Measurements from ENCODE around the gene ZC3H14. TPM values are rescaled to one million over a fixed set of nuclear protein-coding genes. Genes with fewer than 3 reads are reported as not detected.

ZC3H14 gene
- total and polyA plus RNA-seq, 2 experiments from 2014 or later: 39.9 to 68.4 TPM

DNA sequence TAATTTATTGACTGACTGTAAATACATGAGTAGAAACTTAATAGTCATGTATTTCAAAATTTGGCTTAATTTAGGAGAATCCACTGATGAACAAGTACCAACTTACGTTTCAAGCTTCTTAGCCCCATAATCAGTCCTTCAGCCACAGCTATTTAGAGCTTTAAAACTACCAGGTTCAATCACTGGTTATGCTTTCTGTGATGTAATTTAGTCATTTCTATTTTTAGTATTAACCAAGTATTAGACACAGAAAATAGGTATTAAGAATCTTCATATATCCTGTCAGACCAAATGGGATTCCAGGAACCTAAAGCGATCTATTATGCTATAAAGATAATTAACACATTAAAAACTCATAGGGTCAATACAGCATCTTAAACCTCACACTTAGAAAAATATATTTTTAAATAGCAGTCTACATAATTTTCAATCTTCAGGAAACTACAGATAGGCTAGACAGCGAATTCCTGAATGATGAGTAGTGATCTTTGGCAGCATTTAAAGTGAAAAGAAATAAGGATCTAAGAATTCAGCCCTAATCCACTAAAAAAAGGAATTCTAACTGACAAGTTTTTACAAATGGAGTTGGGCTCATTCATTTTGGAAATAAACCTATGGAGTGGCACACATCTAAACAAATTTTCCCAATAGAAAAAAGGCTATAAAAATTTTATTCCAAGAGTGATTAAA lies 51.5 kb downstream of the ZC3H14 start:
- DNase-seq (ENCODE audit: low spot score): no peak
- H3K36me3 ChIP-seq (replicated peaks; ENCODE audit: insufficient read depth, low read depth): peaks cover under 1% of the 10 kb centered on the region
- H4K20me1 ChIP-seq (ENCODE audit: insufficient read depth, poor library complexity, severe bottlenecking): no peaks in the 10 kb centered on the region
- no peak overlapping the region for H2AFZ ChIP-seq
- no peaks in the 10 kb centered on the region for H3K9me2 ChIP-seq (replicated peaks; ENCODE audit: insufficient read depth)
- no peaks in the 10 kb centered on the region for H3K27me3 ChIP-seq
- H3K9me3 ChIP-seq (ENCODE audit: low read depth): no peaks in the 10 kb centered on the region
- H3K27ac ChIP-seq: peak overlapping the region; percentile 86
- H3K4me2 ChIP-seq: peak overlapping the region; percentile 50
- no peak for TF ChIP-seq EZH2 (IDR thresholded peaks at IDR 0.05; ENCODE audit: borderline replicate concordance)
- no peak for TF ChIP-seq EZH2phosphoT487 (IDR thresholded peaks at IDR 0.05; ENCODE audit: low read depth, severe bottlenecking, unreplicated experiment)
- H3K4me1 ChIP-seq (ENCODE audit: insufficient read depth): peaks cover 29% of the 10 kb centered on the region
- H3K4me3 ChIP-seq: no peak overlapping the region
- H3K79me2 ChIP-seq: no peaks in the 10 kb centered on the region
- WGBS (ENCODE audit: low lambda C conversion rate, missing lambda C conversion rate): 86% methylated on average over 3 of the region's 3 CpGs

GRCh38 chr14:88616697-88617096 lies 53.9 kb downstream of the ZC3H14 start:
- DNase-seq (ENCODE audit: low spot score): no peak
- no peaks in the 10 kb centered on the region for H3K36me3 ChIP-seq (replicated peaks; ENCODE audit: insufficient read depth, low read depth)
- H3K4me3 ChIP-seq: no peak overlapping the region
- 92% methylated on average over 1 of the region's 1 CpG for WGBS (ENCODE audit: low lambda C conversion rate, missing lambda C conversion rate)
- H3K27me3 ChIP-seq: no peaks in the 10 kb centered on the region
- H3K9me3 ChIP-seq (ENCODE audit: low read depth): no peaks in the 10 kb centered on the region
- H3K9me2 ChIP-seq (replicated peaks; ENCODE audit: insufficient read depth): no peaks in the 10 kb centered on the region
- no peak overlapping the region for H3K27ac ChIP-seq
- H2AFZ ChIP-seq: no peak overlapping the region
- TF ChIP-seq EZH2phosphoT487 (IDR thresholded peaks at IDR 0.05; ENCODE audit: low read depth, severe bottlenecking, unreplicated experiment): no peak
- TF ChIP-seq, protein P1, sequence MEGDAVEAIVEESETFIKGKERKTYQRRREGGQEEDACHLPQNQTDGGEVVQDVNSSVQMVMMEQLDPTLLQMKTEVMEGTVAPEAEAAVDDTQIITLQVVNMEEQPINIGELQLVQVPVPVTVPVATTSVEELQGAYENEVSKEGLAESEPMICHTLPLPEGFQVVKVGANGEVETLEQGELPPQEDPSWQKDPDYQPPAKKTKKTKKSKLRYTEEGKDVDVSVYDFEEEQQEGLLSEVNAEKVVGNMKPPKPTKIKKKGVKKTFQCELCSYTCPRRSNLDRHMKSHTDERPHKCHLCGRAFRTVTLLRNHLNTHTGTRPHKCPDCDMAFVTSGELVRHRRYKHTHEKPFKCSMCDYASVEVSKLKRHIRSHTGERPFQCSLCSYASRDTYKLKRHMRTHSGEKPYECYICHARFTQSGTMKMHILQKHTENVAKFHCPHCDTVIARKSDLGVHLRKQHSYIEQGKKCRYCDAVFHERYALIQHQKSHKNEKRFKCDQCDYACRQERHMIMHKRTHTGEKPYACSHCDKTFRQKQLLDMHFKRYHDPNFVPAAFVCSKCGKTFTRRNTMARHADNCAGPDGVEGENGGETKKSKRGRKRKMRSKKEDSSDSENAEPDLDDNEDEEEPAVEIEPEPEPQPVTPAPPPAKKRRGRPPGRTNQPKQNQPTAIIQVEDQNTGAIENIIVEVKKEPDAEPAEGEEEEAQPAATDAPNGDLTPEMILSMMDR (IDR thresholded peaks at IDR 0.05; ENCODE audit: poor library complexity): no peak
- TF ChIP-seq EZH2 (IDR thresholded peaks at IDR 0.05; ENCODE audit: borderline replicate concordance): no peak
- no peaks in the 10 kb centered on the region for H4K20me1 ChIP-seq (ENCODE audit: insufficient read depth, poor library complexity, severe bottlenecking)
- no peaks in the 10 kb centered on the region for H3K79me2 ChIP-seq
- H3K4me1 ChIP-seq (ENCODE audit: insufficient read depth): peaks cover 29% of the 10 kb centered on the region
- H3K4me2 ChIP-seq: no peak overlapping the region

GRCh38 chr14:88617479-88617878 lies 54.6 kb downstream of the ZC3H14 start:
- Histone ChIP-seq H4K20me1 (ENCODE audit: insufficient read depth, poor library complexity, severe bottlenecking) (no peaks in the 10 kb centered on the region), H2AFZ (no peak overlapping the region), H3K4me3 (no peak overlapping the region), H3K9me3 (ENCODE audit: low read depth) (no peaks in the 10 kb centered on the region), H3K4me1 (ENCODE audit: insufficient read depth) (peaks cover 24% of the 10 kb centered on the region), H3K27ac (no peak overlapping the region), H3K36me3 (replicated peaks; ENCODE audit: insufficient read depth, low read depth) (no peaks in the 10 kb centered on the region), H3K27me3 (no peaks in the 10 kb centered on the region), H3K79me2 (no peaks in the 10 kb centered on the region), H3K4me2 (no peak overlapping the region), H3K9me2 (replicated peaks; ENCODE audit: insufficient read depth) (no peaks in the 10 kb centered on the region)
- 88% methylated on average over 1 of the region's 1 CpG for WGBS (ENCODE audit: low lambda C conversion rate, missing lambda C conversion rate)
- TF ChIP-seq EZH2phosphoT487 (IDR thresholded peaks at IDR 0.05; ENCODE audit: low read depth, severe bottlenecking, unreplicated experiment): no peak
- TF ChIP-seq, protein P1 (IDR thresholded peaks at IDR 0.05; ENCODE audit: poor library complexity): no peak
- TF ChIP-seq EZH2 (IDR thresholded peaks at IDR 0.05; ENCODE audit: borderline replicate concordance): no peak
- no peak for DNase-seq (ENCODE audit: low spot score)

- Histone ChIP-seq H3K79me2 (no peaks in the 10 kb centered on the region), H3K27ac (no peak overlapping the region), H3K9me3 (ENCODE audit: low read depth) (no peaks in the 10 kb centered on the region), H3K36me3 (replicated peaks; ENCODE audit: insufficient read depth, low read depth) (no peaks in the 10 kb centered on the region), H3K4me2 (no peak overlapping the region), H3K4me3 (no peak overlapping the region), H2AFZ (no peak overlapping the region), H3K9me2 (replicated peaks; ENCODE audit: insufficient read depth) (no peaks in the 10 kb centered on the region), H4K20me1 (ENCODE audit: insufficient read depth, poor library complexity, severe bottlenecking) (no peaks in the 10 kb centered on the region), H3K4me1 (ENCODE audit: insufficient read depth) (peaks cover 14% of the 10 kb centered on the region), H3K27me3 (no peaks in the 10 kb centered on the region)
- no peak for DNase-seq (ENCODE audit: low spot score)
- 44% methylated on average over 5 of the region's 5 CpGs for WGBS (ENCODE audit: low lambda C conversion rate, missing lambda C conversion rate)
- no peak for TF ChIP-seq EZH2phosphoT487 (IDR thresholded peaks at IDR 0.05; ENCODE audit: low read depth, severe bottlenecking, unreplicated experiment)
These were observed 55.6 kb downstream of the ZC3H14 start for GRCh38 chr14:88618476-88618875.
